HG02840 (cell line): Measurements from ENCODE around the gene DBF4B.
"Not testable (repeated sequence)": the region's sequence is repeated elsewhere in the genome, so short reads cannot be mapped to it uniquely, and the experiment has no call there.

Experiments
- ATAC-seq: cut with Tn5 transposase; IDR thresholded peaks from one replicate; pipeline ENCODE4 v1.9.1; 2021; ENCODE audit warnings: mild to moderate bottlenecking, moderate library complexity, moderate number of reproducible peaks; ENCODE audit not compliant: unreplicated experiment, low FRiP score

DBF4B gene

GRCh38 chr17:44722254-44722653 lies 13.8 kb downstream of the DBF4B start:
- ATAC-seq: no peak

- ATAC-seq: not testable (repeated sequence)
Measured at GRCh38 chr17:44726121-44726520, 17.7 kb downstream of the DBF4B start.

GRCh38 chr17:44733753-44734152 lies 25.3 kb downstream of the DBF4B start:
- no peak for ATAC-seq

GRCh38 chr17:44734272-44734671 lies 25.8 kb downstream of the DBF4B start:
- ATAC-seq: no peak

GRCh38 chr17:44736551-44737240 lies 28.2 kb downstream of the DBF4B start:
- ATAC-seq: no peak

DNA sequence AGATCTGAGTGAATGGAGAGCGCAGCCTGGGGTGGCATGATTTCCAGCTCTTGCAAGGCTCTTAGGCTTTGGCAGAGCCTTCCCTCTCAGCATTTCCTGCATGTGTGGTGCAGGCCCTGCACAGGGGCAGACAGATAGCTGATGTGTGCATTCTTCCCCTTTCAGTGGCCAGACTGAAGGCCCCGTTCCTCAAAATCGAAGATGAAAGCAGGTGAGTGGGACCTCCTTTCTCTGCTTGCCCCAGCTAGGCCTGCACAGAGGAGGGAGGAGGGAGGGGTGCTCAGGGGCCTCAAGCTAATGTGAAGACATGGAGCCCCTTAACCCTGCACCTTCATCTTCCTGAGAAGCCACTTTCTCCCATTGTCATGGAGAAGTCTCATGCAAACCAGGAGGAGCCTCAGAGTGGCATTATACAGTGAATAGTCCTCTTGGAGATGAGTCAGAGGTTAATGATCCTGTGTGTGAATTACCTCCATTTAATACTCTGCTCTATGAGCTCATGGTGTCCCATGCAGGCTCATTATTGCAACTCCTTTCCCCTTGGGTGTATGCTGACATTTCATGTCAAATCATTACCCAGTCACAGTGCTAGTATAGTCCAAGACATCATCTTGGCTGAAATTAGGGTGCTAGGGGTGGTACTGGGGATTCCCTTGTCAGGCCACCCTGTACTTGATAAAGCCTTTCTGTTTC lies 29.9 kb downstream of the DBF4B start:
- no peak for ATAC-seq

- no peak for ATAC-seq
Measured at GRCh38 chr17:44741316-44741715, 32.9 kb downstream of the DBF4B start.

GRCh38 chr17:44745301-44745700 lies 36.8 kb downstream of the DBF4B start:
- ATAC-seq: no peak

- ATAC-seq: not testable (repeated sequence)
Measured at GRCh38 chr17:44745738-44746137, 37.3 kb downstream of the DBF4B start.

DNA sequence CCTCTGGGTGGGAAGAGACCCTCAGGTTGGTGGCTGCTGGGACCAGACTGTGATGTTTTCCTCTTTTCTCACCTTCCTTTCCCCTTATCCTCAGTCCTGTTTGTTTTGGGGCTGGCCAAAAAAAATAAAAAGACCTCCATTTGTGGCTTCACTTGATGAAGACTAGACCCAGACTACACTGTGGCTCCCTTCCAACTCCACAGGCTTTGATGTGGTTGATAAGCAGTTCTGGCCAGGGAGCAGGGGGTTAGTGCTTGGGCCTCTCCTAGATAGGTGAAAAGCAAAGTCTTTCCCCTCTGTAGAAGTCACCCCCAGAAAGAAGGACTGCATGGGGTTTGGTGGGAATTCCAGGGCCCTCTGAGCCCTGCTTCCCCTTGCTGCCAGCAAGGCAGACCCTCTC lies 39.1 kb downstream of the DBF4B start:
- no peak for ATAC-seq

- ATAC-seq: no peak
Measured at GRCh38 chr17:44749076-44749979, 40.9 kb downstream of the DBF4B start.

DNA sequence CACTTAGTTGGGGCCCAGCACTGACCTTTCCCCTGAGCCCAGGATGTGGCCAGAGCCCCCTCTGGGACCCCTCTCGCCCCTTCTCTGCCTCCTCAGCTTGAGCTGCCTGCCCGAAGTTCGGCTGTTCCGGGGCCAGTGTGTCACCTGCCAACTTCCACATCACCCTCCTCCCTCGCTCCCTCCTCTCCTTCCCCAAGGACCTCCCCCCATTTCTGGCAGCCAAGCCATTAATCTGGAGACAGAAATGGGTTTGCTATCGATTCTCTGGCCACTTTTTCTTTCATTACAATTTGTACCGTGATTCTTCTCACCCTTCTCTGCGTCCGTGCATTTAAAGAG lies 41.5 kb downstream of the DBF4B start:
- ATAC-seq: no peak

DNA sequence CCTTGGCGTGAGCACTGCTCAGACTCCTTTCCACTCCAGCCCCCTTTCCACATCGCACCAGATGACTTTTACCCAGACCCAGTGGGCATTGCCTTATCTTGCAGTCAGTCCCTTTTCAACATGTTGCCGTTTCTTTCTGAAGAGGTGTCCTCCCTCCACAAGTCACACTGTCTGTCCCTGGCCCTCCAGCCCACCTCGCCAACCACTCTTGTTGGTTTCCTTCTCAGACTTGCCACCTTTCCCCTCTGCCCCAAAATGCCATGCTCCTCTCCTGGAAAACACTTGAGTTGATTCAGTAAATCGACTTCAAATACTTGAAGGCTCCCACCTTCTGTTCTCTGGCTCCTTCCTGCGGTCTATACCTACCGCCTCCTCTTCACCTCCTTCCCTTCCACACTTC lies 42.9 kb downstream of the DBF4B start:
- no peak for ATAC-seq

- no peak for ATAC-seq
Measured at GRCh38 chr17:44751806-44752205, 43.3 kb downstream of the DBF4B start.

DNA sequence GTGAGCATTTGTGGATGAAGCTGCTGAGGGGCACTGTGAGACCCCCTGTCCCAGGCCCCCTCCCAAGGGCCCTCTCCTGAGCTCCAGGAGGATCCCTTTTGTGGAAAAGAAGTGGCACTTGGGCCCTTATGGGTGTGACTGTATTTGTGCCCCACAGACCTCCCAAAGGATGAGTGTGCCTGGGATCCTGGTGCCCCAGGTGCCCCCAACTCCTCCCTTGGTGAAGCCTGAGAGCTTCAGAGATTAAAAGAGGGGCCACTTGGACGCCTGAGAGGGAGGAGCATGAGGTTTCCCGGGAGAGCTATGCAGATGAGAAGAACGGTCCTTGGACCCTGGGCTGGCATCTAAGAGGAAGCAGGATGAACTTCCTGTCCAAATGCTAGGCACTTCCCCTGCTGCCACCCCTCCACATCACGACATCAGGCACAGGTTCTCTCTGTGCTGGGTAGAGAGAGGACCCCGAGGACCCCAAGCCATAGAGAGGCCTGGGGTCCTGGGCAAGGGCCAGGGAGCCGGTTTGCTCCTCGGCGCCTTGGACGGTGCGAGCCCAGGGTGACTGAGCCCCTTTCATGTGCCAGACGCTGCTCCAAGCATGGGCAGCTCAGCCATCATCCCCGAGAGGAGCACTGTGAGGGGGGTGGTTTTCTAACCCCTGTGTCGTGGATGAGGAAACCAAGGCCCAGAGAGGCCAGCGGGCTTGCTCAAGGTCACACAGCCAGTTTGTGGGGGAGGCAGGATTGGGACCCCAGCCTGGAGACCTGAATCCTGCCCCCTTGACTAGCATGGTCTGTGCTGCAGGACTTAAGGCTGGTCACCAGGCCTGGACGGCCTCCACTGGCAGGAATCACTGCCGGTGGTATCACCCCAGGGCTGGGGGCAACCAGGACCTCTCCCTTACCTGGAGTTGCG lies 44.7 kb downstream of the DBF4B start:
- ATAC-seq: no peak

GRCh38 chr17:44754276-44754675 lies 45.8 kb downstream of the DBF4B start:
- no peak for ATAC-seq

- not testable (repeated sequence) for ATAC-seq
Measured at GRCh38 chr17:44755180-44755579, 46.7 kb downstream of the DBF4B start.

DNA sequence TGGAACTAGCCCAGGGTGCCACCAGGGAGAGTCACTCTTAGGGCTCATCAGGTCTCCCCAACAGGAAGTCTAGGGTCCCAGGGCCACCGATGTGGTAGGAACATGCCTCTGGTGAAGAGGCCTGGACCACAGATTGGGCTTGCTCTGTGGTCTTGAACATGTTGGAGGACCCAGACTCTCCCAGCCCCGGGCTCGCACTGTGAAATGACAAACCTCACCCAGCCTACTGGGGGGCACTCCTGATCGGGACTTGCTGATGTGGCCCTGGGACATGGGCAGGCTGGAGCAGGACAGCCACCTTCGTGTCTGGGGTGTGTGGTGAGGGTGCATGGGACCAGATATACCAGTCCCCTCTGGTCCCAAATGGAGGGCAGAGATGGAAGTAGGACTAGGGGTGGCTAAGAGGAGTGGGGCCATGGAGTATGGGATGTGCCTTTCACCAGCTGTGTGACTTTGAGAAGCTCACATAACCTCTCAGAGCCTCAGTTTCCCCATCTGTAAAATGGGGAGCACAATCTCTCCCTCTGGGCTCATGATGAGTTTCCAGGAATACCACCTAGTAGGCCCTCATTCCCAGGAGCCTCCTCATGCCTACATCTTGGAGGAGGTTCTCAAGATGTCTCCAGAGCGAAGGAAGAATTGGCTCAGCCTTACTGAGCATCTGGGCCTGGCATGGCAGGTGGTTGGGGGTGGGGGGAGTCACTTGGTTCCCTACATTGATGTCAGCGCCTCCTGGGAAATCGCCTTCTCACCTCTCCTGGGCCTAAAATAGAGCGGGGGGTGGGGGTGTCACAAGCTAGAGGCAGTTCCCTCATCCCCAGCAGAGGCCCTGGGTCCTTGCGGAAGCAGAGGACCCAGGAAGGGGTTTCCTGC lies 48.8 kb downstream of the DBF4B start:
- ATAC-seq: no peak

- no peak for ATAC-seq
Measured at GRCh38 chr17:44757918-44758413, 49.5 kb downstream of the DBF4B start.
